Activated CD4-positive, alpha-beta T cell treated with anti-CD3 and anti-CD28 coated beads for 1 hour (primary cell): ENCODE results near the gene CFAP54.
"Not testable (repeated sequence)": the region's sequence is repeated elsewhere in the genome, so short reads cannot be mapped to it uniquely, and the experiment has no call there.

Source experiments
- DNase-seq: peaks from one replicate; pipeline ENCODE4 v3.0.0-alpha.2; 2020

Gene CFAP54

GRCh38 chr12:96478011-96478410 is 11.4 kb upstream of the CFAP54 start:
- no peak for DNase-seq

- no peak for DNase-seq
These were observed 7.3 kb upstream of the CFAP54 start for GRCh38 chr12:96482086-96482485.

- DNase-seq, result no peak
These were observed 6.3 kb upstream of the CFAP54 start for GRCh38 chr12:96483116-96483515.

- DNase-seq, result no peak
These were observed 2.4 kb upstream of the CFAP54 start for GRCh38 chr12:96486751-96487613.

GRCh38 chr12:96487634-96488033 is 1.7 kb upstream of the CFAP54 start:
- no peak for DNase-seq

GRCh38 chr12:96493106-96493505 is 3.7 kb downstream of the CFAP54 start:
- DNase-seq, result no peak

GRCh38 chr12:96494154-96494553 is 4.8 kb downstream of the CFAP54 start:
- DNase-seq, result not testable (repeated sequence)

- no peak for DNase-seq
These were observed 5.8 kb downstream of the CFAP54 start for GRCh38 chr12:96495155-96495554.

GRCh38 chr12:96495841-96496545 is 6.6 kb downstream of the CFAP54 start:
- no peak for DNase-seq

GRCh38 chr12:96496944-96497343 is 7.6 kb downstream of the CFAP54 start:
- DNase-seq, result no peak

- no peak for DNase-seq
These were observed 8.5 kb downstream of the CFAP54 start for GRCh38 chr12:96497855-96498254.

- DNase-seq, result no peak
These were observed 11.3 kb downstream of the CFAP54 start for GRCh38 chr12:96500693-96501092.

GRCh38 chr12:96501133-96501761 is 11.9 kb downstream of the CFAP54 start:
- peak; percentile 18 for DNase-seq

- DNase-seq, result no peak
These were observed 12.5 kb downstream of the CFAP54 start for GRCh38 chr12:96501908-96502307.

GRCh38 chr12:96502477-96502876 is 13.1 kb downstream of the CFAP54 start:
- no peak for DNase-seq

- DNase-seq, result no peak
These were observed 13.7 kb downstream of the CFAP54 start for GRCh38 chr12:96502949-96503532.

- DNase-seq, result no peak
These were observed 14.6 kb downstream of the CFAP54 start for GRCh38 chr12:96503976-96504375.

- no peak for DNase-seq
These were observed 17.4 kb downstream of the CFAP54 start for GRCh38 chr12:96506776-96507175.

- no peak for DNase-seq
These were observed 21.0 kb downstream of the CFAP54 start for GRCh38 chr12:96510306-96510764.

- no peak for DNase-seq
These were observed 23.8 kb downstream of the CFAP54 start for GRCh38 chr12:96513166-96513565.

- no peak for DNase-seq
These were observed 24.3 kb downstream of the CFAP54 start for GRCh38 chr12:96513681-96514080.

GRCh38 chr12:96514328-96514727 is 25.0 kb downstream of the CFAP54 start:
- no peak for DNase-seq
